Stimulated activated CD4-positive, alpha-beta T cell treated with anti-CD3 and anti-CD28 coated beads, Interleukin-4, amount 100 ng/mL, for 1 hour (primary cell): ENCODE measurements around the gene DNMT3A.

Experiments used
- DNase-seq: peaks from one replicate; pipeline ENCODE4 v3.0.0-alpha.2; 2020

The DNMT3A gene

DNA sequence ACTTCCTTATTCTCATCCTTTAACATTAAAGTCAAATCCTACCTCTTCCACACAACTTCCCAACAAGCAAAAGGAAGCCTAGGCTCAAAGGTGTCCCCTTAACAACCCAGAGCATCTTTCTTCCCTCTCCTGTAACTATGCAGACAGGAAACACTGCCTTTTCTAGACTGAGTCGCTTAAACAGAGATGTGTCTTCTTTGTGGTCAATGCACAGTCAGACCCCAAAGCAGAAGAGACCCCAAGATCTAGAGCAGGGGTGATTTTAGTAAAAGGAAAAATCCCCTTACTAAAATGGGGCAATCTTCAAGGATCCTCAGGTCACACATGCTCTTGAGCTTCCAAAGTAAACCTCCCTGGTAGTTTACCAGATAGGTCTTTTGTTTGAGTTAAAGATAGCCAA, 86.8 kb downstream of the DNMT3A start:
- no peak for DNase-seq

DNA sequence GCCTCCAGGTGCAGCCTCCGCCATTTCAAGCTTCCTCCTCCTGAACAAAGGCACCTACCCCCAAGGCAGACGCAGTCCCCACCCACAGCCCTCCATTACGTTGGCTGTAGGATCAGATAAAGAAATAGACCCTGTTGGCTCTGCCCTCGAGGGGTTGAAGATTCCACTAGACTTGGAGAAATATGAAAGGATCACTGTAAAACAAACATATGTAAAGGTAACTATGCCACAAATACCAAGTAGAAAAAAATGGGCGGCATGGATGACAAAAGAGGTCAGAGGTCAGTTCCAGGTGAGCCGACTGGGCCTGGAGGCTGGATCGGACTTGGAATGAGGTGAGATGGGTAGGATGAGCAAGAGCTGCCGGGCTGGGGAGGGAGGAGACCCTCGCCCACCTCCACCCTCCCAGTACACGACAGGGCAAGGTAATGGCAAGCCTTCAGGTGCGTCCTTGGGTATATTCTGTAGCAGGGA, 88.5 kb downstream of the DNMT3A start:
- DNase-seq: no peak

DNA sequence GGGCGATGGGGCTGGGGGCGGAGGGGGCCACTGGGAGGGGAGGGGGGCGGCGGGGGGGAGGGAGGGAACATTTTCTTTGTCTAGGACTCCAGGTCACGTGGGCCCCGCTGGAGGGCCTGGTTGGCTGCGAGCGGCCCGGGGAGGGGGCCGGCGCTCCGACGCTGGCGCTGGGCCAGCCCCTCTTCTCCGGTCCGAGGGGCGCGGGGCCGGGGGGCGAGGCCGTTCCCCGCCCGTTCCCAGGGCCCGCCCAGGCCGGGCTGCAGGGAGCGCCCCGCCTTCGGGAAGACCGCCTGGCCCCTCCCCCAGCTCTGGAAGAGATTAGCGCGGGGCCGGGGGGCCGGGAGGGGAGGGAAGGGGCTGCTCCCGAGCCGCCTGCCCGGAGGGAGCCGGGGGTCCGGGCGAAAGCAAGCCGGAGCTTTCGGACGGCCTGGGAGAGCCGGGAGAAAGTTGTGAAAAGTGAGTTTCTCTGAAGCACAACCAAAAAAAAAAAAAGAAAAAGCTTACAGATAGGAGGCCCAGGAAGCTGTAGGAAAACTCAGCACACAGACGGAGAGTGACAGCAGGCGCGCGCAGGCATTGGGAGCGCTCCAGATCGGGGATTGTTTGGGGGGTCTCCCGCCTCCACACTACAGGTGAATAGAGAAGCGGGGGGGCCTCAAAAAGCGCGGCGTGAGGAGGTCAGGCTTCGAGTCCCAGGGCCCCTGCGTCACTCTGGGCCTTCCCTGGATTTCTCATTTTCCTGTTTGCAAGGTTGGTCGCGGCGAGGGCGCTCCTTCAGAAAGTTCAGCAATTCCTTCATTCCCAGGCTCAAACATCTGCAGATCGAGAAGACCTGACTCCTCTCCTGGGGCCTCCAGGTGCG, 89.2 kb downstream of the DNMT3A start:
- DNase-seq: peak; percentile 70

DNA sequence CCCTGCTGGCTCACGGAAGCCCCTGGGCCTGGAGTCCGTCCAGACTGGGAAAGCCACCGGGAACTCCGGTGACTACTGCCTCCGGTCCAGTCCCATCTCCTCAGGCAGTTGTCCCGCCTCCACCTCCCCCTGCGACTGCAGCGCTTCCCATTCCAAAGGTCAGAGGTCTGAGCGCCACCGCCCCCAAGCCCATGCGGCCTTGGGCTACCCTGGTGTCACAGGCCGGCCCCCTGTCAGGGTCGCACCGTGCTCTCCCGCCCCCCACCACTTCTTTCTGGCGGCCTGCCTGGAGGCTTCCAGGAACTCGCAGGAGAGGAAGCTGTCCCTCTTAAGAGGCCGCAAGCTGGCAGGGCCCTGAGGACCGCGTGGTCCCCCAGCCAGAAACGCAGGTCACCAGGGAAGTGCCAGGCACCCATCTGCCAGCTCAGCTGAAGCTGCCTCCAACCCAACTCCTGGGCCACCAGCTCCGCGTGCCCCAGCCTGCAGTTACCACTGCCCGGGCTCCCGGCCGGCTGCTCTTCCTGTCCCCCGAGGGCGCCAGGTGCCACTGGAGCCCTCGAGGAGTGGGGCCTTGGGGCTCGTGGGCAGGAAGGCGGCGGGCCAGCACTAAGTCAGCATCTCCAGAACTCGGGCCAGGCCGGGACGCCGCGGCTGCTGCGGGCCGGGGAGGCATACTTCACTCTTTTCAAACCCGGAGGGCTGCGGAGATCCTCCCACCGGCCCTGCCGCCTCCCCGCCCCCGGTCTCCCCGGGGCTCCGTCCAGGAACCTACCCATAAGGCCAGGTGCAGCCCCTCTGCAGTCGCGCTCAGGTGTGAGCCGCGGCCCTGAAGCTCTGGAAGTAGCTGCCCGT, 90.1 kb downstream of the DNMT3A start:
- peak; percentile 37 for DNase-seq

DNA sequence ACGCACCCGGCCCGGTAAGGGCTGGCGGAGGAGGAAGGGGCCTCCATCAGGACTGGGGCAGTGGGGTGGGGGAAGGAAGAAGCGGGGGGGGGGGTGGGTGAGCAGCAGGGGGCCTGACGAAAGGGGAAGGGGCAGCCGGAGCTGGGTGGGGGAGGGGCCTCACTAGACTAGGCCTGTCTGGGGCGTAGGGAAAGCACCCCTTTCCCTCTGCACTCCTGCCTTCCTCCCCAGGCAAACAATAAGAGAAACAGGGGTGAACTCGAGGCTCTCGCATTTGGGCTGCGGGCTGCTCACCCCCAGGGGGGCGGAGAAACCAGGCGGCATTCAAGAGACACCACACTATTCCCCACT, 90.7 kb downstream of the DNMT3A start:
- DNase-seq: no peak

DNA sequence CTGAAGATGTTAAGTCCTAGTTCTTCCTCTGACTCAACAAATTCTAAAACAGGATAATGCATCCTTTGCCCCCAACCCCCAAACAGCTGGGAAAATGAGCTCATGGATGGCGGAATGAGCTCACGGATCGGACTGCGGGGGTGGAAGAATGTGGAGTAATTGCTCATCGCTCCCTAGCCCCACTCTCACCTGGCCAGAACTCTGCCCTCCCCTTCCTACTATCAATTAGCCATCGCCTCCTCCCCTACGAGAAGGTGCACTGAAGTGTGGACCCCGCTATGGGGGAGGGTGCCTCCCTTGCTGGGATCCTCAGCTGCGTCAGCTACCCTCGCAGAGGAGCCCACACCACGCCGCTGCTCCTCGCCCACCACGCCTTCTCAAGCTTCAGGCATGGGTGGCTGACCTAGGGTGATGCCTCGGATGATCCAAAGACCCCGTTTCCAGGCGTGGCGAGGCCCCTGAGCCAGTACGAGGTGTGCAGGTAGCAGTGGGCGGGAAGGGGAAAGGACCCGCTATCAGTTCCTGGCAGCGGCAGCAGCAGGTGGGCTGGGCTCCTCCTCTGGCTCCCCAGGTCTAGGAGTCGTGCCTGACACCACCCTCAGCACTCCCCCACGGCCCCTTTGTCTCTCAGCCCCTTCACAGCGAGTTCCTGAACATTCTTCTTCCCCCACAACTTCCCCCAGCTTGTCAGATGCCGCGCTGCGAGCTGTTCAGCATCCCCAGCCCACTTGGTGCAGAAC, 91.2 kb downstream of the DNMT3A start:
- peak; percentile 46 for DNase-seq

DNA sequence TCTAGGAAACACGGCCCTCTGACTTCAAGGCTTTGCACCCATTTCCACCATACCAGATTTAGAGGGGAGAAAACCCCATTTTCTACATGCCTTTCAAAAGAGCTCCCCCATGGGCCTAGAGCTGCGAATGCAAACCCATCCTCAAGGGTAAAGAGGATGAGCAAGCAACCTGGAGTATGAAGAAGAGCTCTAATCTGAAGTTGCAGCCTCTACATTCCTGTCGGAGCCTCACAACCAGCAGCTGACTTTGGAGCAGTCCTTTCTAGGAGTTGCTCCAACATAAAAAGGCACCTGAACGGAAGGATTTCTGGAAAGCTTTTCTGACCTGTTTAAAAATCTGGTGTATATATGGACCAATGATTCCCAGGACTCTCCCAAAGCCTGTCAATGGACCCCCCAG, 91.9 kb downstream of the DNMT3A start:
- no peak for DNase-seq

DNA sequence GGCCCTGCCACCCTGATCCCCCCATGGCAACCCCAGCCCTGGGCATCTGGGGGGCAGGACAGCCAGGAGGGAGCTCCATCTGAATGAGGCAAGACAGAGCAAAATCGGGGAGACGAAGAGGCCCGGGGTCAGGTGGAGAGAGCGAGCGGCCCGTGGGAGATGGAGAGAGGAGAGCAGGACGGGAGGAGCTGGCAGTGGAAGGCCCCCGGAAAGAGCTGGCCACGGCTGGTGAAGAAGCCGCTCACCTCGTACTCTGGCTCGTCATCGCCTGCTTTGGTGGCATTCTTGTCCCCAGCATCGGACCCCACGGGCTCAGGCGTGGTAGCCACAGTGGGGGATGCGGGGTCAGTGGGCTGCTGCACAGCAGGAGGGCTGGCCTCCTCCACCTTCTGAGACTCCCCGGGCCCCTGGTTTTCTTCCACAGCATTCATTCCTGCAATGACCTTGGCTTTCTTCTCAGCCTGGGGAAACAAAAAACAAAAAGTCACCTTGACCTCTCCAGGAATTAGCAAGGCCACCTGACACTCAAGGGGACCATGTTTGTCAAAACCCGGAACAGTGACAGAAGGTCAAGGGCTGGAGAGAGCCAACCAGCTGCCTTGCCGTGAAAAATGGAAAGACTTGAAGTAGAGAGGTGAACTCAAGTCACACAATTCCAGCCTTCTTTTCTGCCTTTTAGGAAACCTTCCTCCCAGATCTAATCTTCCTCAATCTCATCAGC, 93.8 kb downstream of the DNMT3A start:
- no peak for DNase-seq

DNA sequence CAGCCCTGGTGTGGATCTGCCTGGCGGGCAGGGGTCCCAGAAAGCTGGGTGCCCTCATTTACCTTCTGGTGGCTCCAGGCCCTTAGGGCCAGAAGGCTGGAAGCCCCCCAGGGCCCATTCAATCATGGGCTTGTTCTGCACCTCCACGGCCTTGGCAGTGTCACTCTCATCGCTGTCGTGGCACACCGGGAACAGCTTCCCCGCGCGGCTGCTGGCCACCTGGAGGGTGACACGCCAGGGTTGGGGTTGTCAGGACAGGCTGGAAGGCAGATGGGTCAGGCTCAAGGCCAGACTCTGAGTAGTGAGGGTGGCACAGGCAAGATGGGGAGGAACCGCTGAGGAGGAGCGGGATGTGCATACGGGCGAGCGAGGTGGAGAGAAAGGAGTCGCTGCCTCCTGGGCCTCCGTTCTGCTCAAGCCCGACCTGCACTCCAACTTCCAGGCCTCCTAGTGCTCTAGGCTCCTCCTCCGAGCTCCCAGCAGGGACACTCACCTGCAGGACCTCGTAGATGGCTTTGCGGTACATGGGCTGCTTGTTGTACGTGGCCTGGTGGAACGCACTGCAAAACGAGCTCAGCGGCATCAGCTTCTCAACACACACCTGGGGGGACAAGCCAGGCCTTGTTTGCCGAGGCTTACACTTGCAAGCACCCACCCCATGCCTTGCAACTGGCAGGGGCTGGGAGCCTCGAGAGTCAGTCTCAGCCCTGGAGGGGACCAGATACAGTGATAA, 95.0 kb downstream of the DNMT3A start:
- no peak for DNase-seq

DNA sequence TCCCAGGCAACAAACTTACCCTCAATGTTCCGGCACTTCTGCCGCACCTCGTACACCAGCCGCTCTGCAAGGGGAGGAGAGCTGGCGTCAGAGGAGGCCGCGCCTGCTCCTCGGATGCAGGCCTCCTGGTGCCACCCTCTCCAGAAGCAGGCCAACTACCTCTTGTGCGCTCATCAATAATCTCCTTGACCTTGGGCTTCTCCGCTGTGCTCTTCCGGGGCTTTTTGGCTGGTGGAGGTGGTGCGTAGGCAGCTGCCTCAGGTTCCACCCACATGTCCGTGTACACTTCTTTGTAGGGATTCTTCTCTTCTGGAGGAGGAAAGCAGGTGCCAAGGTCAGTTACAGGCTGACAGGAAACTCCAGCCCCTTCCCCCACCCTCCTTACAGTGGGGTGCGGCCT, 95.7 kb downstream of the DNMT3A start:
- DNase-seq: no peak

DNA sequence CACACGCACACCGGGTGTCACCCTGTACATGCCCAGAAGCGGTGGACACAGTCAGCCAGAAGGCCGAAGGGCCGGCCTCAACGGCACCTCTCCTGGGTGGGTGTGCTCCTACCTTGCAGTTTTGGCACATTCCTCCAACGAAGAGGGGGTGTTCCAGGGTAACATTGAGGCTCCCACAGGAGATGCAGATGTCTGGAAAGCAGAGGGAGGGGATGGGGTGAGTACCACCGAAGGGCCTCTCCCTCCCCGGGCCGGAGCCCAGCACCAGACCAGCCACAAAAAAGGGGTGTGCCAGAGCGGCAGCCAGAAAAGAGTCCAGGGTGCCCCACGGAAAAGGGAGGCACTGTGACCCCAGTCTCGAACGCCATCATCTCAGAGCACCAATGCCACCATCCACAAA, 96.6 kb downstream of the DNMT3A start:
- DNase-seq: no peak

DNA sequence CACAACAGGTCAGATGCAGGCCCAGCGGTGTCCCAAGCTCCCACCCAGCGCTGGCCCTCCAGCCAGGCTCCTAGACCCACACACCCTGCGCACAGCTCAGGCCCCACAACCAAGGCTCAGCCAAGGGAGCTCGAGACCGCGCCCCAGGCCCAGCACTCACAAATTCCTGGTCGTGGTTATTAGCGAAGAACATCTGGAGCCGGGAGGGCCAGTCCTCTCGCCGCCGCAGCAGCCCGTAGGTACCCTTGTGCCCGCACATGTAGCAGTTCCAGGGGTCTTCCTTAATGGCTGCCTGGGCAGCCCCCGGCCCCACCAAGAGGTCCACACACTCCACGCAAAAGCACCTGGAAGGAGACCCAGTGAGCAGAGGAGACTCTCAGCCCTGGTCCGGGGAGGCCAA, 97.7 kb downstream of the DNMT3A start:
- no peak for DNase-seq

DNA sequence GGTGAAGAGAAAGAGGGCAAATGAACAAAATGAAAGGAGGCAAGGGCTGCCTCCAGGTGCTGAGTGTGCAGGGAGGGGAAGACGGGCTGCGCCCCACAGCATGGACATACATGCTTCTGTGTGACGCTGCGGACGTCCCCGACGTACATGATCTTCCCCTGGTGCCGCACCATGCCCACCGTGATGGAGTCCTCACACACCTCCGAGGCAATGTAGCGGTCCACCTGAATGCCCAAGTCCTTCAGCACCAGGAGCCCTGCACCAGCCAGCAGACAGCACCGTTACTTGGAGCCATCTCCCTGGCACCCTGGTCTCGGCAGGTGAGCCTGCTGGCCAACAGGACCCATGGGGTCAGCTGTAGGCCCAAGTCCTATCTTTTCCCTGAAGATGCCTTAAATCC, 100.3 kb downstream of the DNMT3A start:
- no peak for DNase-seq

DNA sequence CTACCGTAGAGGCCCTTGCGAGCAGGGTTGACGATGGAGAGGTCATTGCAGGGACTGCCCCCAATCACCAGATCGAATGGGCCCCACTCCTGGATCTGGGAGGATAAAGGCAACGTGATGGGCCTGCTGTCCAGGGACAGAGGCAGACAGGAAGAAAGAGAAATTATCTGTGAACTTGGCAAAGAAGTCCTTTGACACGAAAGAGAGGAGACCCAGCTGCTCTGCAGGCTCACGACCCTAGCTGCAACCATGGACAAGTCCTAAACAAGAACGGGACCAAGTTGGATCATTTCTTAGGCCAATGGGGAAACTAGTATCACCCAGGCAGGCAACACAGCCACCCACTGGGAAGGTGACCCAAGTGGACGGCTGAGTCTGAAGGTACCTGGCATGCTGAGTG, 101.1 kb downstream of the DNMT3A start:
- DNase-seq: no peak

DNA sequence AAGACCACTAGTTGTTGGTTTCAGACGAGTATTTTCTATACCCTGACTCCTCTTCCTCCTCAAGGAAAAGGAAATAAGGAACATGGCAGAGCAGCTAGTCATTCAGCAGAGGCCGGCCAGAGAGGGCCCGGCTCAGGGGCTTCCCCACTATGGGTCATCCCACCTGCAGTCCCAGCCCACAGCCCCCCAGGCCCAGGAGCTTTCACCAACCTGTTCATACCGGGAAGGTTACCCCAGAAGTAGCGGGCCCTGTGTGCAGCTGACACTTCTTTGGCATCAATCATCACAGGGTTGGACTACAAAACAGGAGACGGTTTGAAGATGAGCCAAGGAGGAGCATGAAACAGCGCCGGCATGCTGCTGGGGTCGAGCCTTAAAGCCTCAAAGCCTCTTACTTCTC, 102.8 kb downstream of the DNMT3A start:
- DNase-seq: no peak

DNA sequence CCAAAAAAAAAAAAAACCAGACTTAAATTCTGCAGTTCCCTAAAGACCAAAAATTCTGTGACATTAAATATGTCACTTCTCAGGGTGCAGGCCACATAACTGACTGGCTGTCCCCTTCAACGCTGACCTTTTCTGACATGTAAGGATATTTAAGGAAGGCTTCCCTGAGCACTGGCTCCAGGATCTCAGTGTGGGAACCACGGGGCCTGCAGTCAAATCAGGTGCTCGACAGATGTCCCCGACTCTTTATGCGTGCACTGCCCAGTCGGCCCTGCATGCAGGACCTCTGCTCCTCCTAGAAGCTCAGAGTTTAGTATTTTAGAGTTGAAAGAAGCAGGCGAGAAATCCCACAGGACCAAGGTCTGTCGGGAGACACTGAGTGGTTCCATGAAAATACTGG, 104.0 kb downstream of the DNMT3A start:
- DNase-seq: no peak

DNA sequence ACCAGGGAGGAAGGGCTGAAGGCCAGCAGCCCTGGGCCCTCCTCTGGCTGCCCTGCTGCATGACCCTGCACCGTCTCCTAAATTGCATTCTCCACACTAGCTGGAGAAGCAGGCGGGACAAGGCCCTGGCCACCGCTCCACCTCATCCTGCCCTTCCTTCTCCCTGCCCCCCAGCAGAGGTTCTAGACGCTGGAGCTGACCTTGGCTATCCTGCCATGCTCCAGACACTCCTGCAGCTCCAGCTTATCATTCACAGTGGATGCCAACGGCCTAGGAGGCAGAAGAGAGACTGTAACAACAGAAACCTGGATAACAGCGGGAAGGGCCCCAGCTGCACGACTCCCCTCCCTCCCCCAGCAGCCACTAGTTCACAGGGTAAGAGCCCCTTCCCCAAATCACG, 105.0 kb downstream of the DNMT3A start:
- DNase-seq: no peak

DNA sequence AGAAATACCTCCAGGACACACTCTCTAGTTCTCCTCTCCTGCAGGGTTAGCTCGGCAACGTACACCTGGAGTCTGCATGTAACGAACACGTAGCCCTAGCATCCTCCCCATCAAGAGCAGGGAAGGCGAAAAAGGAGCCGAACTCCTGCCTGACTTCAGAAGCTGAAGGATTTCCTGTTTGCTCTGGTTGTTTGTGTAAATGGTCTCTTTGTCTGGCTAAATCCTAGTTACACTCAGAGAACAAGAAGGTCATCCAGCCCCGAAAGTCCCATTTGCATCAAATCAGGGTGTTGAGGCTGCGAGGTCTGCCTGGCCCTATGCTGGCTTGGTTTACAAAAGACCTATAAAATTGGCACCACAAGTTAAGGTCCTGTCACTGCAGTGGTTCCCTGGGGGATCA, 107.0 kb downstream of the DNMT3A start:
- DNase-seq: no peak

DNA sequence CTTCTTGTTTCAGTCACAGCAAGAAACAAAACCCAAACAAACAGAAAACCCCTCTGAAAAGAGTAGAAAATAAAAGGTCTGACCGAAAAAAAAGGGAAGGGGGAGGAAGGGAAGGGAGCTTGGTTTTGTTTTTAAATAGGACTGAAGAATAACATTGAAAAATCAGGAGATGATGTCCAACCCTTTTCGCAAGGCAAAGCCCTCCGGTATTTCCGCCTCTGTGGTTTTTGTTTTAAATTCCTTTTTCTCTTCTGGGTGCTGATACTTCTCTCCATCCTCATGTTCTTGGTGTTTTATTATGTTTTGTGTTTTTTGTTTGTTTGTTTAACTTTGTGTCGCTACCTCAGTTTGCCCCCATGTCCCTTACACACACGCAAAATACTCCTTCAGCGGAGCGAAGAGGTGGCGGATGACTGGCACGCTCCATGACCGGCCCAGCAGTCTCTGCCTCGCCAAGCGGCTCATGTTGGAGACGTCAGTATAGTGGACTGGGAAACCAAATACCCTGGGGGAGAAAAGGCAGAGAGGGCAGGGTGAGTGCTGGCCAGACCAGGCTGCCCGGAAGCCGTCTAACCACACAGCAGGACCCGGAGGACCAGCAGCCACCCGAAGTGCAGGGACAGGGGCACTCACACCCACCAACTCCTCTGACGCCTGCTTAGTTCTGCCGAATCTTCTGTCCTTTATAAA, 107.7 kb downstream of the DNMT3A start:
- no peak for DNase-seq

DNA sequence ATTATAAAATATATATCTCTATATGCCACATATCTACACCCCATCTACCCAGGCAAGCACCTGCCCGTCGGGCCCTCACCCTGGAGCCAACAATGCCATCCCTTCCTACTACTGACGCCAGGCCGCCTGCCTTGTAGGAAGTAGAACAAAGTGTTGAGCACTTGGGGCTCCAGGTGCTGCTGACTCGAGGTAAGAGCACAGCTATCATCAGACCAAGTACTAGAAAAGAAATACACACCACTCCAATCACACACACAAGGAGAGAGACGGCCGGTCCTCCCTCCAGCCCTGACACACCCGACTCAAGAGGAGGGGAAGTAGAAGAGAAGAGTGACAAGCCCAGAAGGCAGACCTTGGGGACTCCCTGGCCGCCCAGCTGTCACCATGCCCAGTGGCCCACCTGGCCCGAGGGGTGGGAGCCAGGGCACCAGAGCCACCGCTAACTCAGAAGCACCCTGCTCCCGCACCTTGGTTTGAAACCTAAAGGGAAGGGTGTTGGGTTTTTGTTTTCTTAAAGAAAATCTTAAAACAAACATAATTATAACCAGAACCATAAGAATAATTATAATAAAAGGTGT, 109.4 kb downstream of the DNMT3A start:
- DNase-seq: no peak

DNA sequence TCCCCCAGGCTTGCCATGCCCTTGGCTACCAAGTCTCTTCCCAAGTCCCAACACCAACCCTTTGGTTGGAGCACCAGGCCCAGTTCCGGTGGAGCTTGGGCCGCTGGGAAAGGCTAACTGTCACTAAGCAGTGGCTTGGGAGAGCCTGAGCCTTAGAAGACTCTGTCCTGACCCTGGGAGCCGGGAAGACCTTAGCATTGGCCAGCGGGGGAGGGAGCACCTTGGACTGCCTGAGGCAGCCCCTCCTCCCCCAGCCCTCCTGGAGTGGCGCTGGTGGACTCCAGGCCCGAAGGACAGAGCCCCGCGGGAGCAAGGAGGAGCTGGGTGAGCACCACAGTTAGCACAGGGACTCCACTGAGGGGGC, 110.8 kb downstream of the DNMT3A start:
- no peak for DNase-seq
